ENCODE data around the gene PHAF1. TPM values are rescaled to one million over a fixed set of nuclear protein-coding genes. Genes with fewer than 3 reads are reported as not detected.

The PHAF1 gene
- total RNA-seq, 1 donor from 2014 or later: 10.8 TPM

- intact Hi-C loops (cut with DNase I): no loop called here
- DNase-seq (ENCODE audit: missing footprints) (no peak), ATAC-seq (no peak)
Measured at GRCh38 chr16:67137605-67138004, 27.9 kb downstream of the PHAF1 start.

- DNase-seq (ENCODE audit: missing footprints): peak; percentile 41
- intact Hi-C loops (cut with DNase I): no loop called here
- ATAC-seq: no peak
Measured at GRCh38 chr16:67141391-67141790, 31.6 kb downstream of the PHAF1 start.

GRCh38 chr16:67142342-67142741, 32.6 kb downstream of the PHAF1 start:
- ATAC-seq: no peak
- DNase-seq (ENCODE audit: missing footprints): no peak
- intact Hi-C loops (cut with DNase I): no loop called here

- intact Hi-C loops (cut with DNase I): no loop called here
- no peak for ATAC-seq
- peak; percentile 26 for DNase-seq (ENCODE audit: missing footprints)
Measured at GRCh38 chr16:67144943-67145342, 35.2 kb downstream of the PHAF1 start.

GRCh38 chr16:67145746-67146145, 36.0 kb downstream of the PHAF1 start:
- DNase-seq (ENCODE audit: missing footprints): no peak
- no peak for ATAC-seq
- intact Hi-C loops (cut with DNase I): no loop called here

- intact Hi-C loops (cut with DNase I): no loop called here
- DNase-seq (ENCODE audit: missing footprints): no peak
Measured at GRCh38 chr16:67146523-67147357, 37.0 kb downstream of the PHAF1 start.

GRCh38 chr16:67147437-67148140, 37.8 kb downstream of the PHAF1 start:
- intact Hi-C loops (cut with DNase I): no loop called here
- DNase-seq (ENCODE audit: missing footprints) (peak; percentile 57), ATAC-seq (no peak)

More at GRCh38 chr16:67146523-67147357, 37.0 kb downstream of the PHAF1 start:
- no peak for ATAC-seq

GRCh38 chr16:67148221-67148620, 38.5 kb downstream of the PHAF1 start:
- DNase-seq (ENCODE audit: missing footprints) (no peak), ATAC-seq (no peak)
- intact Hi-C loops (cut with DNase I): no loop called here

- DNase-seq (ENCODE audit: missing footprints) (no peak), ATAC-seq (no peak)
- intact Hi-C loops (cut with DNase I): no loop called here
Measured at GRCh38 chr16:67148656-67149275, 39.0 kb downstream of the PHAF1 start.

- DNase-seq (ENCODE audit: missing footprints) (peak; percentile 56), ATAC-seq (no peak)
- intact Hi-C loops (cut with DNase I): no loop called here
Measured at GRCh38 chr16:67149276-67150046, 39.7 kb downstream of the PHAF1 start.

GRCh38 chr16:67150047-67150832, 40.5 kb downstream of the PHAF1 start:
- DNase-seq (ENCODE audit: missing footprints): peak; percentile 75
- ATAC-seq: peak; percentile 64
- intact Hi-C loops (cut with DNase I): no loop called here

- DNase-seq (ENCODE audit: missing footprints) (peak; percentile 89), ATAC-seq (peak; percentile 84)
- intact Hi-C loops (cut with DNase I): no loop called here
Measured at GRCh38 chr16:67150833-67151396, 41.2 kb downstream of the PHAF1 start, which contains the start of gene B3GNT9. B3GNT9 (minus strand) TSS chr16:67150998; CDS start chr16:67150485, 513 bp downstream.

- intact Hi-C loops (cut with DNase I): no loop called here
- ATAC-seq: no peak
- peak; percentile 49 for DNase-seq (ENCODE audit: missing footprints)
Measured at GRCh38 chr16:67151431-67152097, 41.8 kb downstream of the PHAF1 start.

- ATAC-seq (no peak), DNase-seq (ENCODE audit: missing footprints) (no peak)
- intact Hi-C loops (cut with DNase I): loop anchor here (1.0 to 5.0 kb wide), 3 partner anchors 42 to 177 kb away; partner anchors contain the start of gene CBFB
Measured at GRCh38 chr16:67154578-67155294, 45.0 kb downstream of the PHAF1 start.

- peak; percentile 92 for DNase-seq (ENCODE audit: missing footprints)
- peak; percentile 63 for ATAC-seq
- intact Hi-C loops (cut with DNase I): loop anchor here (1.0 to 5.0 kb wide), 3 partner anchors 43 to 178 kb away; partner anchors contain the start of gene CBFB
Measured at GRCh38 chr16:67155295-67156142, 45.8 kb downstream of the PHAF1 start.

Measured in Right ventricle myocardium inferior (tissue), 1 donor.